NCI-H345 treated with DMSO at 0.1 percent for 48 hours (cell line): ENCODE measurements around the gene CHST5.

Source experiments
- DNase-seq: peaks from one replicate; lab custom pipeline; 2025; ENCODE audit not compliant: unreplicated experiment; lab: John Stamatoyannopoulos, UW

Gene CHST5

DNA sequence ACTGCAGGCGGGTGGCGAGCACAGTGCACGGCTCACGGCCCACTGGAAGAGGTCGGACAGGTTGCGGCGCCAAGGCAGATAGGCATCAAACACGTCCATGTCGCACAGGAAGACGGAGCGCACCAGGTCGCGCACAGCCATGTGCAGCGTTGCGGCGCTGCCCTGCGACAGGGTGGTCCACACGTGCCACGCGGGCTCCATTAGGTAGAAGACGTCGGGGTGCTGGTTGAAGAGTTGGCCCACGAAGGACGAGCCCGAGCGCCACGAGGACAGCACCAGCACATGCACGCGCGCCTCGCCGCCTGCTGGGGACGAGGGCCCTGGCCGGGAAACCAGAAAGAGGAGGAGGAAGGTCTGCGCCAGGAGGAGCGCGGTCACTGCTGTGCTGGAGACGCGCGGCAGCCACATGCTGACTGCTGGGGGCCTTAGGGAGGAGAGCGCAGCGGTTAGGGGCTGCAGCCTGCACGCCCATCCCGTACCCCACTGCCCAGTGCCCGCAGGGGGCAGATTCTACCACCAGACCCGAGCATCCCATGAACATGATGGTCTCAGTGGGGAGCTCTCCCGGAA is 56.4 kb downstream of the CHST5 start:
- no peak for DNase-seq
